ENCODE results near the gene FAM162A. TPM values are rescaled to one million over a fixed set of nuclear protein-coding genes. Genes with fewer than 3 reads are reported as not detected.

Gene FAM162A
- total RNA-seq, 8 experiments from 2014 or later = 12.2 to 51.7 (median 44.2) TPM

- in situ Hi-C loops (cut with MboI; ENCODE audit: low pct_unique_long_range_greater_than_20kb in 2 of 9, low sequenced_read_pairs in 9 of 9, unreplicated experiment in 9 of 9) = no loop called here
- peak in 1 of 8 experiments; percentile 43 for ATAC-seq (replicated peaks in 6 of 8)
- no peak overlapping the region for H3K27ac ChIP-seq
- no peak overlapping the region for H3K4me3 ChIP-seq
- H3K4me1 ChIP-seq (replicated peaks in 1 of 2) = peaks cover 2 to 4% of the 10 kb centered on the region in 2 donors
- 0 to 100% (median 43%) methylated on average over 1 to 2 of the region's 2 CpGs; no CpG with 5 or more reads in 2 of the 10 experiments for WGBS, 10 experiments
These were observed 7.9 kb downstream of the FAM162A start for GRCh38 chr3:122391681-122392446.

DNA sequence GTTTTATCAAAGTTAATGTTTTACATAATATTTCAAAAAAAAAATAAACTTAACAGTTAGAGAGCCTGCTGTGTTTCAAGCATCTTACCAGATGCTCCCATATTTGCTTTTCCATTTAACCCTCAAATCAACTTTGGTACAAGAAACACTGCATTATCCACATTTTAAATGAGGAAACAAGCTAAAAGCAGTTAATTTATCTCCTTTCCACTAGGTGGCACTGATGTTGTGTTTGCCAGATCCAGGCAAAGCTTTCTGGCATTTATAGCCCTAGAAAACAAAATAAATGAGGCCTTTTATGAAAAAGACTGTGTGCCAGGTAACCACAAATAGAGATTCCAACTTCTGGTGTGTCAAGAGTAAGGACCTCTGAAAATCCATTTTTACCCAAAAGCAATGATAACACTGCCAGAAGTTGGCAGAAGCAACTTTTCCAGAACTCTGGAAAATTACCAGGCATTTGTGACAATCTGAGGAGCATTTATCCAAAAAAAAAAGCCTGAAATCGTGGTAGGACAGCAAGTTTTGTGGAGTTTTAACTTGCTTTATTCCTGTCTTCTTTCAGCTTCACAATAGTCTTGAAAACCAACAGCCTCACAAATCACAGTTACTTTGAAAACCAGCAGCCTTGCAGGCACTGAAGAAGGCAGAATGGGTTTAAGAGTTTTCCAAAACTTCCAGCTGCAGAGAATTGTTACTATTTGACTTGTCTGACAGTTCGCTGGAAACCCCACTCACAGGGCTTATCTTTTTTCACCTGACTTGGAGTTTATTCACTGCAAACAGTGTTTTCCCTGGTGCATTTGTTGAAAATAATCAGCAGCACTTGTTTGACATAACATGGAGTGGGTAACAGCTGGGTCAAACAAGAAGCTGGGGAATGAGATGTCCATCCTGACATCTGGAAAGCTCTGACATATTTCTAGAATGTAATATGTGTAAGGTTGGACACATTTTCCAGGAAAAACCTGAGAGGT lies 9.2 kb downstream of the FAM162A start:
- in situ Hi-C loops (cut with MboI; ENCODE audit: low pct_unique_long_range_greater_than_20kb in 2 of 9, low sequenced_read_pairs in 9 of 9, unreplicated experiment in 9 of 9) = no loop called here
- H3K4me3 ChIP-seq = no peak overlapping the region
- H3K27ac ChIP-seq = no peak overlapping the region
- WGBS, 10 experiments = 0 to 88% (median 41%) methylated on average over 1 to 2 of the region's 2 CpGs
- peak in 4 of 8 experiments; percentile 28 to 41 (median 33) for ATAC-seq (replicated peaks in 6 of 8)
- H3K4me1 ChIP-seq (replicated peaks in 1 of 2) = peaks cover 2 to 4% of the 10 kb centered on the region in 2 donors

DNA sequence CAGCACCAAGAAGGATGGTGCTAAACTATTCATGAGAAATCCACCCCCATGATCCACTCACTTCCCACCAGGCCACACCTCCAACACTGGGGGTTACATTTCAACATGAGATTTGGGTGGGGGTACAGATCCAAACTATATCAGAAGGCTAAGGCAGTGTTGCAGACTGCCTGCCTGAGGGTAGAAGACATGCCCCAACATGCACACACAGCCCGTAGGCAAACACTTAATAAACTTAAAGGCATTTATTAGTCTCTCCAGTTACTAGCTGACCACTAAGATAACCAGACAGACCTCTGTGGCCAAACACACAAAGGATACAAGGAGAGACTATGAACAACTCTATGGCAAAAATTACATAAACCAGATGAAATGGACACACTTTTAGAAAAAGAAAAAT lies 10.2 kb downstream of the FAM162A start:
- ATAC-seq (replicated peaks in 6 of 8) = peak in 3 of 8 experiments; percentile 11 to 59 (median 58)
- Histone ChIP-seq H3K4me3 (no peak overlapping the region), H3K4me1 (replicated peaks in 1 of 2) (peaks cover 2 to 4% of the 10 kb centered on the region in 2 donors), H3K27ac (no peak overlapping the region)
- WGBS, 10 experiments = 20 to 83% (median 40%) methylated on average over 1 of the region's 1 CpG; no CpG with 5 or more reads in 7 of the 10 experiments
- in situ Hi-C loops (cut with MboI; ENCODE audit: low pct_unique_long_range_greater_than_20kb in 2 of 9, low sequenced_read_pairs in 9 of 9, unreplicated experiment in 9 of 9) = no loop called here

GRCh38 chr3:122395582-122395981 lies 11.6 kb downstream of the FAM162A start:
- Histone ChIP-seq H3K4me1 (replicated peaks in 1 of 2) (peaks cover 2 to 4% of the 10 kb centered on the region in 2 donors), H3K27ac (no peak overlapping the region), H3K4me3 (no peak overlapping the region)
- 21 to 100% (median 65%) methylated on average over 1 to 3 of the region's 3 CpGs for WGBS, 10 experiments
- ATAC-seq (replicated peaks in 6 of 8) = no peak
- in situ Hi-C loops (cut with MboI; ENCODE audit: low pct_unique_long_range_greater_than_20kb in 2 of 9, low sequenced_read_pairs in 9 of 9, unreplicated experiment in 9 of 9) = no loop called here

DNA sequence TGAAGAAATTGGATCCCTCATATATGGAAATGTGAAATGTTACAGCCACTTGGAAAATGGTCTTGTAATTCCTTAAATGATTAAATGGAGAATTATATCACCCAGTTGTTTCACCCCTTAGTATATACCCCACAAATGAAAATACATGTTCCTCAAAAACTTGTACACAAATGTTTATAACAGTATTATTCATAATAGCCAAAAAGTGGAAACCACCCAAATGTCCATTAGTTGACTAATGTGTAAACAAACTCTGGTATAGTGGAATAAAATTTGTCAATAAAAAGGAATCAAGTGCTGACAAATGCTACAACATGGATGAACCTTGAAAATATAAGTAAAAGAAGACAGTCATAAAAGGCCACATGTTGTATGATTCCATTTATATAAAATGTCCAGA lies 12.5 kb downstream of the FAM162A start:
- no peak for ATAC-seq (replicated peaks in 6 of 8)
- peaks cover 2 to 4% of the 10 kb centered on the region in 2 donors for H3K4me1 ChIP-seq (replicated peaks in 1 of 2)
- in situ Hi-C loops (cut with MboI; ENCODE audit: low pct_unique_long_range_greater_than_20kb in 2 of 9, low sequenced_read_pairs in 9 of 9, unreplicated experiment in 9 of 9) = no loop called here
- no peak overlapping the region for H3K4me3 ChIP-seq
- no peak overlapping the region for H3K27ac ChIP-seq

DNA sequence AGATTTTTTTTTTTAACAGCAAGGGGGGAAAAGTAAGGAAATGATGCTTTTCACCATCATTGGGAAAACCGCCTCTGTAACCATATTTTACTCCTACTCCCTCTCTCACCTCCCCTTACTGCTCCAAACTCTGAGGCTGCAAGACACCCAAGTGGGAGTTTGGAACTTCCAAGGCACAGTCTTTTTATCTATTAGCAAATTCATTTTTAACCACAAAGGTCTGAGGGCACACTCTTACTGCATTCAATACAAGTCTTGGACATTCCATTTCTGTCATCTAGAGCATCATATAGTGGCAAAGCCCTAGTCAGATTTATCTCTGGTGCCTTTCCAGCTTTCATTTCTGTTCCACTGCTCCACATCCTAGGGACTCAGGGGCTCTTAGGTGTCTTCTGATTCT lies 13.2 kb downstream of the FAM162A start:
- no peak for ATAC-seq (replicated peaks in 6 of 8)
- Histone ChIP-seq H3K4me3 (no peak overlapping the region), H3K4me1 (replicated peaks in 1 of 2) (peaks cover 0 to 1% of the 10 kb centered on the region in 2 donors), H3K27ac (no peak overlapping the region)
- 80 to 100% (median 83%) methylated on average over 1 of the region's 1 CpG; no CpG with 5 or more reads in 5 of the 10 experiments for WGBS, 10 experiments
- in situ Hi-C loops (cut with MboI; ENCODE audit: low pct_unique_long_range_greater_than_20kb in 2 of 9, low sequenced_read_pairs in 9 of 9, unreplicated experiment in 9 of 9) = no loop called here

GRCh38 chr3:122398920-122399319 lies 14.9 kb downstream of the FAM162A start:
- WGBS, 10 experiments = 90 to 100% (median 96%) methylated on average over 1 to 2 of the region's 2 CpGs
- in situ Hi-C loops (cut with MboI; ENCODE audit: low pct_unique_long_range_greater_than_20kb in 2 of 9, low sequenced_read_pairs in 9 of 9, unreplicated experiment in 9 of 9) = no loop called here
- no peak for ATAC-seq (replicated peaks in 6 of 8)

DNA sequence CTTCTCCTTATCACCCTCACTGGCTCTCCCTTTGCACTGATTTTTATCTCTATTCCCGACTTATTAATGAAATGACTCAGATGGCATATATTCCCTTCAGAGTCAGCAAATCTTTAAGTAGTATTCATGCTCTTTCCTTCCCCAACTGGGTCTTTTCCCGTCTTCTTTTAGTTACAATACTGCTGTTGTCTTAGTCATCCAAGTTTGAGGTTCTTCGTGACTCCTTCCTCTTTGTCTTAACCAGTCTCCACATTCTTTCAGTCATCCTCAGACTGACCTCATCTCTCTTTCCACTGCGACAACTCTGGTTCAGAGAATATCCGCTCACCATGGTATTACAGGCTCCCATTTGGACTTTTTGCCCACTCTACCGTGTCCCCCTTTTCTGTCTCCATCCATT lies 19.5 kb downstream of the FAM162A start:
- WGBS, 10 experiments = 58 to 100% (median 89%) methylated on average over 2 to 6 of the region's 6 CpGs
- ATAC-seq (replicated peaks in 6 of 8) = no peak
- Histone ChIP-seq H3K27ac (no peak overlapping the region), H3K4me1 (replicated peaks in 1 of 2) (no peaks in the 10 kb centered on the region), H3K4me3 (no peak overlapping the region)
- in situ Hi-C loops (cut with MboI; ENCODE audit: low pct_unique_long_range_greater_than_20kb in 2 of 9, low sequenced_read_pairs in 9 of 9, unreplicated experiment in 9 of 9) = no loop called here

More at GRCh38 chr3:122398920-122399319, 14.9 kb downstream of the FAM162A start:
- Histone ChIP-seq H3K27ac (no peak overlapping the region), H3K4me3 (no peak overlapping the region), H3K4me1 (replicated peaks in 1 of 2) (no peaks in the 10 kb centered on the region)

DNA sequence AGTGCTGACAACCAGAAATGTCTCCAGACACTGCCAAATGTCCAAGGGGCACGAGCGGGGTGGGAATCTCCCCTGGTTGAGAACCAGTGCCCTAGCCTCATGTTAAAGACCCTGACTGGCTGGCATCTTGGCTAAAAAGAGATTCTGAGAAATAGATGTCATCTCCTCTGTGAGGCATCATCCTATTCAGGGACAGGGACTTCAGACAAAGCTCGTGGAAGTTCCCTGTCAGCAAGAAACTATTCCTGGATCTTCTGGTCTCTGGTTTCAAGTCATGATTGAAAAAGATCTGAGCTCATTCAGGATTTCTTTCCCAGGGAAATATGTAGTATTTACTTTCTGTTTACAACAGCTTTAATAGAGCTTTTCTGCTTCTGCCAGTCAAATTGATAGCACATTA lies 21.0 kb downstream of the FAM162A start:
- no peak overlapping the region for H3K4me3 ChIP-seq
- in situ Hi-C loops (cut with MboI; ENCODE audit: low pct_unique_long_range_greater_than_20kb in 2 of 9, low sequenced_read_pairs in 9 of 9, unreplicated experiment in 9 of 9) = no loop called here
- no peaks in the 10 kb centered on the region for H3K4me1 ChIP-seq (replicated peaks in 1 of 2)
- no peak overlapping the region for H3K27ac ChIP-seq
- ATAC-seq (replicated peaks in 6 of 8) = no peak
- WGBS, 10 experiments = 50 to 100% (median 84%) methylated on average over 1 to 3 of the region's 3 CpGs; no CpG with 5 or more reads in 4 of the 10 experiments

GRCh38 chr3:122406198-122406597 lies 22.2 kb downstream of the FAM162A start:
- Histone ChIP-seq H3K4me3 (no peak overlapping the region), H3K27ac (no peak overlapping the region), H3K4me1 (replicated peaks in 1 of 2) (peaks cover 0 to 10% of the 10 kb centered on the region in 2 donors)
- ATAC-seq (replicated peaks in 6 of 8) = no peak
- WGBS, 10 experiments = 94 to 100% (median 100%) methylated on average over 1 to 4 of the region's 4 CpGs; no CpG with 5 or more reads in 3 of the 10 experiments
- in situ Hi-C loops (cut with MboI; ENCODE audit: low pct_unique_long_range_greater_than_20kb in 2 of 9, low sequenced_read_pairs in 9 of 9, unreplicated experiment in 9 of 9) = no loop called here

- Histone ChIP-seq H3K27ac (no peak overlapping the region), H3K4me1 (replicated peaks in 1 of 2) (peaks cover 0 to 10% of the 10 kb centered on the region in 2 donors), H3K4me3 (no peak overlapping the region)
- 86 to 100% (median 100%) methylated on average over 1 of the region's 1 CpG; no CpG with 5 or more reads in 6 of the 10 experiments for WGBS, 10 experiments
- ATAC-seq (replicated peaks in 6 of 8) = no peak
- in situ Hi-C loops (cut with MboI; ENCODE audit: low pct_unique_long_range_greater_than_20kb in 2 of 9, low sequenced_read_pairs in 9 of 9, unreplicated experiment in 9 of 9) = no loop called here
These were observed 24.0 kb downstream of the FAM162A start for GRCh38 chr3:122407946-122408345.

- Histone ChIP-seq H3K4me1 (replicated peaks in 1 of 2) (peaks cover under 1 to 23% of the 10 kb centered on the region in 2 donors), H3K4me3 (no peak overlapping the region), H3K27ac (no peak overlapping the region)
- 77 to 98% (median 82%) methylated on average over 1 to 6 of the region's 6 CpGs for WGBS, 10 experiments
- ATAC-seq (replicated peaks in 6 of 8) = no peak
- in situ Hi-C loops (cut with MboI; ENCODE audit: low pct_unique_long_range_greater_than_20kb in 2 of 9, low sequenced_read_pairs in 9 of 9, unreplicated experiment in 9 of 9) = no loop called here
These were observed 25.5 kb downstream of the FAM162A start for GRCh38 chr3:122409446-122409845.

DNA sequence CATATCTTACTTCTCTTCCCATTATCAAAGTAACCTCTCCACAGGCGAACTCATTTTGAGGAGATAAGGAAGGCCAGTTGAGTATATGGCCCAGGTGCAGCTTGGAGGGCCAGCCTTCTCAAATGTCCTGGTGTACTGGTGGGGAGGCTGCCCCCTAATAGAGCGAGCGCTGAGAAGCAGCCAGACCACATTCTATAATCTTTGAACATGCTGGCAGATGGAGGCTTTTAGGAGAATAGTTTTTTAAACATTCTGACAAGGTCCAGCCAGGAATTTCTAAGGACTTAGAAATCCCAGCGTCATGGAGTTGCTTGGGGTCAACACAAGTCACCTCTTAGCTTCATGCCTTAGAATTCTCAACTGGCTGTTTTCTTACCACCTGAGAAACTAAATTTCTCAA lies 26.1 kb downstream of the FAM162A start:
- peak in 1 of 8 experiments; percentile 2 for ATAC-seq (replicated peaks in 6 of 8)
- 93 to 100% (median 98%) methylated on average over 1 to 4 of the region's 4 CpGs; no CpG with 5 or more reads in 3 of the 10 experiments for WGBS, 10 experiments
- Histone ChIP-seq H3K27ac (peak overlapping the region in 1 of 2 donors; percentile 74), H3K4me3 (no peak overlapping the region), H3K4me1 (replicated peaks in 1 of 2) (peaks cover 6 to 30% of the 10 kb centered on the region in 2 donors)
- in situ Hi-C loops (cut with MboI; ENCODE audit: low pct_unique_long_range_greater_than_20kb in 2 of 9, low sequenced_read_pairs in 9 of 9, unreplicated experiment in 9 of 9) = no loop called here
